H1 (cell line): ENCODE measurements around the gene MAST2. TPM values are rescaled to one million over a fixed set of nuclear protein-coding genes. Genes with fewer than 3 reads are reported as not detected.

Source experiments
- CTCF ChIA-PET: fragments of 300-600 bp; sonication (Branson Sonifier 250); formaldehyde crosslinking; loops from one replicate; lab custom pipeline; 2021; ENCODE audit not compliant: partially characterized antibody; lab: Charles Lee
- POLR2A ChIA-PET: fragments of 300-600 bp; sonication (Branson Sonifier 250); formaldehyde crosslinking; loops from one replicate; lab custom pipeline; 2021; ENCODE audit warnings: inconsistent platforms; ENCODE audit not compliant: partially characterized antibody; lab: Charles Lee
- DNase-seq, 2 experiments: peaks; one replicate each; pipeline versions ENCODE4 v3.0.0 to v3.0.0-alpha.2; 2010 to 2022; ENCODE audit warnings: low spot score in 2 of 2, low read depth in 1 of 2, mixed read lengths in 1 of 2
- FAIRE-seq: peaks from 2 replicates; lab custom pipeline; 2011; peaks lifted over from hg19 to GRCh38; lab: Jason Lieb, UNC
- H2AFZ ChIP-seq: 2 replicates; pipeline ENCODE4 v1.8.1; 2012; ENCODE audit warnings: low read length, inconsistent platforms
- H2AK5ac ChIP-seq: 2 replicates; pipeline ENCODE4 v1.6.1; 2013; ENCODE audit warnings: low read depth, low read length
- H2BK120ac ChIP-seq: replicated peaks from 2 replicates; pipeline ENCODE3; 2013; ENCODE audit warnings: low read depth, low read length, inconsistent platforms
- H2BK12ac ChIP-seq: 2 replicates; pipeline ENCODE4 v1.6.1; 2013; ENCODE audit warnings: low read depth, low read length
- H2BK15ac ChIP-seq: 2 replicates; pipeline ENCODE4 v1.6.1; 2013; ENCODE audit warnings: low read length
- H2BK20ac ChIP-seq: 2 replicates; pipeline ENCODE4 v1.6.1; 2013; ENCODE audit warnings: low read length
- H2BK5ac ChIP-seq: 2 replicates; pipeline ENCODE4 v1.6.1; 2013; ENCODE audit warnings: low read depth, low read length
- H3K14ac ChIP-seq: 2 replicates; pipeline ENCODE4 v1.6.1; 2013; ENCODE audit warnings: inconsistent platforms; ENCODE audit not compliant: insufficient read length
- H3K18ac ChIP-seq: 2 replicates; pipeline ENCODE4 v1.6.1; 2013; ENCODE audit warnings: low read length; ENCODE audit errors: extremely low read depth
- H3K23ac ChIP-seq: 2 replicates; pipeline ENCODE4 v1.6.1; 2013; ENCODE audit warnings: inconsistent platforms; ENCODE audit not compliant: insufficient read length
- H3K23me2 ChIP-seq: 2 replicates; pipeline ENCODE4 v1.6.1; 2013; ENCODE audit warnings: low read depth, low read length
- H3K27ac ChIP-seq: 2 replicates; pipeline ENCODE4 v1.6.1; 2011; ENCODE audit warnings: low read depth, low read length, inconsistent platforms
- H3K27me3 ChIP-seq, 4 experiments: replicated peaks in 1 of 4; 1 replicate in 1 of 4; 2 replicates in 3 of 4; pipeline versions ENCODE4 v1.6.1 to v1.8.1; 2011 to 2013; ENCODE audit warnings: low read length in 3 of 4, mild to moderate bottlenecking in 3 of 4, inconsistent platforms in 2 of 4, mixed read lengths in 2 of 4, moderate library complexity in 1 of 4; ENCODE audit not compliant: control insufficient read depth in 3 of 4, insufficient read depth in 3 of 4; ENCODE audit errors: extremely low read depth in 1 of 4
- H3K36me3 ChIP-seq, 4 experiments: 2 replicates each; pipeline versions ENCODE4 v1.6.1 to v1.8.1; 2011 to 2013; ENCODE audit warnings: mild to moderate bottlenecking in 4 of 4, low read length in 3 of 4, moderate library complexity in 2 of 4, control low read depth in 1 of 4, inconsistent platforms in 1 of 4; ENCODE audit not compliant: insufficient read depth in 4 of 4, control insufficient read depth in 2 of 4
- H3K4ac ChIP-seq: replicated peaks from 2 replicates; pipeline ENCODE3; 2013; ENCODE audit warnings: low read length, low read depth, mixed read lengths, inconsistent platforms; ENCODE audit not compliant: insufficient read length
- H3K4me1 ChIP-seq, 4 experiments: replicated peaks in 1 of 4; 1 replicate in 1 of 4; 2 replicates in 3 of 4; pipeline versions ENCODE4 v1.6.1 to v1.8.1; 2011 to 2013; ENCODE audit warnings: low read length in 3 of 4, inconsistent platforms in 2 of 4, mixed read lengths in 1 of 4; ENCODE audit not compliant: insufficient read depth in 4 of 4, control insufficient read depth in 3 of 4
- H3K4me2 ChIP-seq, 2 experiments: 2 replicates each; pipeline versions ENCODE4 v1.6.1 to v1.8.1; 2011 to 2013; ENCODE audit warnings: low read depth in 2 of 2, low read length in 2 of 2, control low read depth in 1 of 2, inconsistent platforms in 1 of 2, mild to moderate bottlenecking in 1 of 2; ENCODE audit not compliant: insufficient read depth in 1 of 2
- H3K4me3 ChIP-seq, 4 experiments: fragments of 200-600, 300-600 bp in 1 of 4; sonication (generic), shearing (Covaris generic), sonication (Bioruptor Twin) in 1 of 4; 2 replicates each; pipeline versions ENCODE4 v1.5.1 to v1.8.1; 2011 to 2016; ENCODE audit warnings: low read length in 4 of 4, low read depth in 3 of 4, control low read depth in 2 of 4, inconsistent platforms in 2 of 4, mild to moderate bottlenecking in 2 of 4, mixed read lengths in 1 of 4, moderate library complexity in 1 of 4; ENCODE audit not compliant: insufficient read depth in 2 of 4; ENCODE audit errors: extremely low read depth in 1 of 4
- H3K56ac ChIP-seq: replicated peaks from 2 replicates; pipeline ENCODE3; 2013; ENCODE audit warnings: low read depth, mild to moderate bottlenecking, mixed read lengths, low read length, inconsistent platforms; ENCODE audit not compliant: insufficient read length
- H3K79me1 ChIP-seq: 2 replicates; pipeline ENCODE4 v1.6.1; 2013; ENCODE audit warnings: low read depth, low read length, control low read depth
- H3K79me2 ChIP-seq, 2 experiments: 2 replicates each; pipeline versions ENCODE4 v1.6.1 to v1.8.1; 2012 to 2013; ENCODE audit warnings: low read length in 2 of 2, mild to moderate bottlenecking in 2 of 2, inconsistent platforms in 1 of 2; ENCODE audit not compliant: insufficient read depth in 2 of 2, control insufficient read depth in 1 of 2
- H3K9ac ChIP-seq, 4 experiments: replicated peaks in 1 of 4; 1 replicate in 1 of 4; 2 replicates in 3 of 4; pipeline versions ENCODE4 v1.6.1 to v1.8.1; 2011 to 2013; ENCODE audit warnings: low read depth in 3 of 4, low read length in 3 of 4, control low read depth in 2 of 4, mild to moderate bottlenecking in 2 of 4, moderate library complexity in 2 of 4, inconsistent platforms in 1 of 4; ENCODE audit errors: extremely low read depth in 1 of 4
- H3K9me3 ChIP-seq, 2 experiments: 2 replicates each; pipeline versions ENCODE4 v1.6.1 to v1.8.1; 2012 to 2013; ENCODE audit warnings: mild to moderate bottlenecking in 2 of 2, moderate library complexity in 2 of 2, control low read depth in 1 of 2, inconsistent platforms in 1 of 2, low read depth in 1 of 2, low read length in 1 of 2, mixed read lengths in 1 of 2; ENCODE audit not compliant: insufficient read depth in 2 of 2
- H4K20me1 ChIP-seq, 2 experiments: replicated peaks in 1 of 2; 2 replicates each; pipeline versions ENCODE3 to v1.8.1; 2011 to 2013; ENCODE audit warnings: inconsistent platforms in 2 of 2, low read length in 2 of 2, mild to moderate bottlenecking in 1 of 2; ENCODE audit not compliant: insufficient read depth in 2 of 2, control insufficient read depth in 1 of 2
- H4K5ac ChIP-seq: 2 replicates; pipeline ENCODE4 v1.6.1; 2013; ENCODE audit warnings: low read length, low read depth, mixed read lengths, inconsistent platforms; ENCODE audit not compliant: insufficient read length
- H4K8ac ChIP-seq: 2 replicates; pipeline ENCODE4 v1.8.0; 2013; ENCODE audit warnings: mild to moderate bottlenecking, moderate library complexity, low read length, inconsistent platforms; ENCODE audit not compliant: insufficient read depth; ENCODE audit errors: extremely low read depth
- H4K91ac ChIP-seq: replicated peaks from 2 replicates; pipeline ENCODE3; 2013; ENCODE audit warnings: low read length, mixed read lengths, inconsistent platforms; ENCODE audit not compliant: insufficient read length
- ATF2 ChIP-seq: IDR thresholded peaks from 2 replicates; pipeline ENCODE4 v1.6.1; 2012; ENCODE audit warnings: low read length, inconsistent platforms
- ATF3 ChIP-seq: IDR thresholded peaks from 2 replicates; pipeline ENCODE4 v1.6.1; 2011; ENCODE audit warnings: low read depth, mild to moderate bottlenecking, low read length; ENCODE audit not compliant: insufficient read depth
- CBX5 ChIP-seq: fragments of 300-800, 300-1000 bp; sonication (generic); IDR thresholded peaks from 2 replicates; pipeline ENCODE4 v1.7.1; 2016; ENCODE audit warnings: antibody characterized with exemption, low read length, low read depth
- EGR1 ChIP-seq: IDR thresholded peaks from 2 replicates; pipeline ENCODE4 v1.6.1; 2011; ENCODE audit warnings: low read depth, low read length, borderline replicate concordance
- KDM4A ChIP-seq: IDR thresholded peaks from one replicate; pipeline ENCODE4 v1.7.1; 2012; ENCODE audit warnings: low read depth, mild to moderate bottlenecking, moderate library complexity, low read length, inconsistent platforms; ENCODE audit not compliant: severe bottlenecking
- MAFK ChIP-seq: IDR thresholded peaks from 2 replicates; pipeline ENCODE4 v1.6.1; 2012; ENCODE audit warnings: low read depth, mild to moderate bottlenecking, improper control_type of control experiment, low read length
- RAD21 ChIP-seq, 2 experiments: IDR thresholded peaks in 1 of 2; conservative IDR thresholded peaks in 1 of 2; 2 replicates each; pipeline ENCODE4 v1.6.1; 2011; ENCODE audit warnings: low read depth in 2 of 2, low read length in 2 of 2, improper control_type of control experiment in 1 of 2, inconsistent platforms in 1 of 2, mild to moderate bottlenecking in 1 of 2, moderate library complexity in 1 of 2
- RXRA ChIP-seq: IDR thresholded peaks from 2 replicates; pipeline ENCODE4 v1.6.1; 2011; ENCODE audit warnings: low read depth, mild to moderate bottlenecking, low read length, moderate library complexity; ENCODE audit not compliant: insufficient read depth
- SUZ12 ChIP-seq: fragments of 200-600 bp; sonication (generic); IDR thresholded peaks from 2 replicates; pipeline ENCODE4 v1.6.1; 2012; ENCODE audit warnings: mild to moderate bottlenecking, inconsistent platforms, low read length, moderate library complexity, mixed read lengths
- TAF7 ChIP-seq: optimal IDR thresholded peaks from 2 replicates; pipeline ENCODE3; 2011; ENCODE audit warnings: low read depth, mild to moderate bottlenecking, inconsistent platforms, low read length, moderate library complexity, borderline replicate concordance
- TBP ChIP-seq: IDR thresholded peaks from 2 replicates; pipeline ENCODE4 v1.6.1; 2011; ENCODE audit warnings: low read depth, low read length, improper control_type of control experiment
- WGBS, 2 experiments: shearing (Covaris generic) in 1 of 2; methylation state at CpG; one replicate each; pipeline versions ENCODE4 v1.1.6 to v1.1.7; 2013 to 2015; ENCODE audit warnings: low lambda C conversion rate in 2 of 2, mixed read lengths in 2 of 2, inconsistent platforms in 1 of 2, low coverage in 1 of 2, missing lambda C conversion rate in 1 of 2; ENCODE audit not compliant: insufficient replicate concordance in 2 of 2, insufficient coverage in 1 of 2, insufficient read length in 1 of 2; ENCODE audit errors: extremely low coverage in 1 of 2, missing lambda C conversion rate in 1 of 2; 5-methylcytosine and 5-hydroxymethylcytosine counted together
- polyA plus RNA-seq, 7 experiments: library from polyadenylated mRNA; depleted of rRNA in 3 of 7; stranded (reverse) in 5 of 7; unstranded in 2 of 7; fragments of >200 nt in 5 of 7; fragments of 200-250 nt in 2 of 7; gene quantifications; 1 replicate in 5 of 7; 2 replicates in 1 of 7; 4 replicates in 1 of 7; pipeline versions ENCODE4 v1.2.1 to v1.2.3, GENCODE V29; 2011 to 2013; ENCODE audit warnings: missing spikeins in 2 of 7, mixed read lengths in 2 of 7
- total RNA-seq: library from RNA; stranded (reverse); fragmentation: NEBNext Ultra II Directional; extraction: Animal tissue kit (Norgen Biotek cat#: 25700); gene quantifications from 2 replicates; pipeline ENCODE4 v1.2.1, GENCODE V29; 2021

Gene MAST2
- total and polyA plus RNA-seq, 2 of the 8 experiments (the other 6 are each of a cell fraction or from before 2014, with no cell fraction given), result 20.5 to 35.4 TPM

GRCh38 chr1:45914836-45915235 lies 111.4 kb downstream of the MAST2 start:
- H2AFZ ChIP-seq, result no peak overlapping the region
- no peaks in the 10 kb centered on the region for H4K20me1 ChIP-seq
- CTCF ChIA-PET, result interaction anchor here (0.7 to 1.8 kb wide), 2 partner anchors 10 to 168 kb away, joined by 3 read pairs; no protein-coding TSS in a partner anchor
- H3K56ac ChIP-seq, result no peak overlapping the region
- no peak overlapping the region for H2BK15ac ChIP-seq
- H4K8ac ChIP-seq, result no peak overlapping the region
- H3K4me3 ChIP-seq, result no peak overlapping the region
- H4K91ac ChIP-seq, result no peak overlapping the region
- H3K9me3 ChIP-seq, result no peaks in the 10 kb centered on the region
- no peak overlapping the region for H3K18ac ChIP-seq
- no peak overlapping the region for H2BK12ac ChIP-seq
- FAIRE-seq (no peak), DNase-seq (no peak)
- H3K23me2 ChIP-seq, result no peaks in the 10 kb centered on the region
- no peaks in the 10 kb centered on the region for H3K79me1 ChIP-seq
- H3K14ac ChIP-seq, result no peak overlapping the region
- H2AK5ac ChIP-seq, result no peak overlapping the region
- no peak overlapping the region for H3K9ac ChIP-seq
- H4K5ac ChIP-seq, result no peak overlapping the region
- H2BK20ac ChIP-seq, result no peak overlapping the region
- H2BK5ac ChIP-seq, result no peak overlapping the region
- H3K4me1 ChIP-seq, result peaks cover 0 to 13% (median 9%) of the 10 kb centered on the region in 4 experiments; a peak in 4 of 7 replicates
- H3K4me2 ChIP-seq, result no peak overlapping the region
- H3K23ac ChIP-seq, result no peak overlapping the region
- 0 out of 4 replicates have a peak, but pooled peaks cover 0 to 2% of the 10 kb centered on the region in 2 experiments for H3K79me2 ChIP-seq
- POLR2A ChIA-PET, result no interaction called here
- H2BK120ac ChIP-seq, result no peak overlapping the region
- no peaks in the 10 kb centered on the region for H3K36me3 ChIP-seq
- WGBS, 2 experiments, result 95% methylated on average over 1 of the region's 1 CpG; no CpG with 5 or more reads in 1 of the 2 experiments
- no peaks in the 10 kb centered on the region for H3K27me3 ChIP-seq
- no peak overlapping the region for H3K27ac ChIP-seq
- H3K4ac ChIP-seq, result no peak overlapping the region
- TF ChIP-seq TAF7 (no peak), CBX5 (no peak), RAD21 (IDR thresholded peaks at IDR 0.05 in 1 of 2, conservative IDR thresholded peaks at IDR 0.05 in 1 of 2; ENCODE audit: low read depth in 2 of 2, low read length in 2 of 2) (no peak), KDM4A (no peak), ATF2 (no peak), ATF3 (no peak), MAFK (no peak), EGR1 (no peak), TBP (no peak), SUZ12 (no peak), RXRA (no peak)
